GM23248 (cell line): ENCODE data around the gene KCNIP1. TPM values are rescaled to one million over a fixed set of nuclear protein-coding genes. Genes with fewer than 3 reads are reported as not detected.

Experiments
- DNase-seq: peaks from one replicate; pipeline ENCODE4 v3.0.0-alpha.2; 2015
- H2AFZ ChIP-seq: fragments of 200-600 bp; sonication (generic); 2 replicates; pipeline ENCODE4 v1.6.1; 2016; ENCODE audit warnings: antibody characterized with exemption
- H3F3A ChIP-seq: fragments of 200-600 bp; sonication (generic); 2 replicates; pipeline ENCODE4 v1.6.1; 2016; ENCODE audit warnings: mild to moderate bottlenecking, antibody characterized with exemption, mixed run types; ENCODE audit not compliant: insufficient read depth
- H3K27ac ChIP-seq: fragments of 200-600 bp; sonication (generic); 2 replicates; pipeline ENCODE4 v1.5.1; 2016; ENCODE audit warnings: mild to moderate bottlenecking
- H3K27me3 ChIP-seq: fragments of 200-600 bp; sonication (generic); replicated peaks from 2 replicates; pipeline ENCODE4 v1.6.1; 2016; ENCODE audit warnings: mild to moderate bottlenecking; ENCODE audit not compliant: insufficient read depth
- H3K36me3 ChIP-seq: fragments of 200-600 bp; sonication (generic); 2 replicates; pipeline ENCODE4 v1.6.1; 2016; ENCODE audit warnings: low read depth, mild to moderate bottlenecking
- H3K4me1 ChIP-seq: fragments of 200-600 bp; sonication (generic); 2 replicates; pipeline ENCODE4 v1.6.1; 2016; ENCODE audit warnings: mild to moderate bottlenecking; ENCODE audit not compliant: insufficient read depth
- H3K4me2 ChIP-seq: fragments of 200-600 bp; sonication (generic); one replicate; pipeline ENCODE4 v1.6.1; 2016; ENCODE audit warnings: mild to moderate bottlenecking; ENCODE audit not compliant: unreplicated experiment
- H3K4me3 ChIP-seq: fragments of 200-600 bp; sonication (generic); 2 replicates; pipeline ENCODE4 v1.5.1; 2016; ENCODE audit warnings: mild to moderate bottlenecking
- H3K79me2 ChIP-seq: fragments of 200-600 bp; sonication (generic); 2 replicates; pipeline ENCODE4 v1.6.1; 2016; ENCODE audit warnings: mild to moderate bottlenecking; ENCODE audit not compliant: insufficient read depth
- H3K9ac ChIP-seq: fragments of 200-600 bp; sonication (generic); 2 replicates; pipeline ENCODE4 v1.6.1; 2016; ENCODE audit warnings: mild to moderate bottlenecking
- H3K9me2 ChIP-seq: fragments of 200-600 bp; sonication (generic); 2 replicates; pipeline ENCODE4 v1.6.1; 2016; ENCODE audit warnings: mixed run types, mild to moderate bottlenecking, moderate library complexity; ENCODE audit not compliant: insufficient read depth
- H3K9me3 ChIP-seq: fragments of 200-600 bp; sonication (generic); one replicate; pipeline ENCODE4 v1.6.1; 2017; ENCODE audit warnings: low read depth
- H4K20me1 ChIP-seq: fragments of 200-600 bp; sonication (generic); 2 replicates; pipeline ENCODE4 v1.6.0; 2016; ENCODE audit not compliant: insufficient read depth
- EZH2 ChIP-seq: fragments of 200-600 bp; sonication (generic); IDR thresholded peaks from 2 replicates; pipeline ENCODE4 v1.6.1; 2018; ENCODE audit warnings: antibody characterized with exemption, mild to moderate bottlenecking; ENCODE audit not compliant: insufficient read depth, poor library complexity, severe bottlenecking
- EZH2phosphoT487 ChIP-seq: fragments of 200-600 bp; sonication (generic); IDR thresholded peaks from 2 replicates; pipeline ENCODE4 v1.6.1; 2018; ENCODE audit warnings: antibody characterized with exemption, moderate library complexity, mild to moderate bottlenecking, low read depth; ENCODE audit not compliant: insufficient read depth
- WGBS, 2 experiments: methylation state at CpG; one replicate each; pipeline ENCODE4 v1.1.6; 2015 to 2017; ENCODE audit warnings: low lambda C conversion rate in 2 of 2, low coverage in 1 of 2; ENCODE audit errors: missing lambda C conversion rate in 2 of 2; 5-methylcytosine and 5-hydroxymethylcytosine counted together
- in situ Hi-C: fragments of 300-500 bp; cut with MboI; formaldehyde crosslinking; loops from 2 replicates; pipeline ENCODE4 v1.15.0; 2020
- polyA plus RNA-seq: library from polyadenylated mRNA; unstranded; fragments of >200 nt; fragmentation: Nextera tagmentation; extraction: Ambion mirVana; gene quantifications from 2 replicates; pipeline ENCODE4 v1.2.1, GENCODE V29; 2016
- total RNA-seq: library from RNA; depleted of rRNA; stranded (reverse); fragments of >200 nt; shearing (Covaris generic); gene quantifications from 2 replicates; pipeline ENCODE4 v1.2.3, GENCODE V29; 2014

The KCNIP1 gene
- total and polyA plus RNA-seq, 2 experiments from 2014 or later, result not detected

DNA sequence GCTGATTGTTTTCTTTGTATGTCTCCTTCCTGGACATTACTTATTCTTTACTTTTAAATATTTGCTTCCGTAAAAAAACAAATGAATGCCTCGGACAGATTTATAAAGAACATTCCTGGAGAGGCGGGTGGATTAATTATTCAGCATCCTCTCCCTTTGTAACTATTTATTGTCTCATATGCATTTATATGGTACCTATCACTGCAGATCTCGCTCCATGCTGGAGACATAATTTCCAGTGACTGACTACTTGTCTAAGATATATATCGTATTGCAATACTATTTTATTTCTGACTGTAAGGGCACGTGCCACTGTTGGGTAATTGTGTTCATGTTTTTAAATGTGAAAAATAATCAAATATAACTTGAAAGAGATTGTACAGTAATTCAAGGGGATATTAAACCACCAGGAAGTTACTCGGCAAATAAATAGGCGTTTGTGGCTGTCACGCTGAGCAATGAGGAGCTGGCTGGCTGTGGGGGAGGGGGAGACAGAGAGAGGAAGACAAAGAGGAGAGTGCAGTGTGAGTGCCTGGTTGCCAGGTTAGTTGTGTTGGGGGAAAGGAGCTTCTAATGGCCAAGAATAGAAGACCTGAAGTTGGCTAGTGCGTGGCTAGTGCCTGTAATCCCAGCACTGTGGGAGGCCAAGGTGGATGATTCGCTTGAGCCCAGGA lies 147.9 kb downstream of the KCNIP1 start:
- no peak for TF ChIP-seq EZH2
- Histone ChIP-seq H3K9ac (no peak overlapping the region), H3K27me3 (peaks cover 4% of the 10 kb centered on the region), H3K9me3 (no peaks in the 10 kb centered on the region), H4K20me1 (no peaks in the 10 kb centered on the region), H3K4me2 (no peak overlapping the region), H3K79me2 (no peaks in the 10 kb centered on the region), H3K27ac (no peak overlapping the region), H2AFZ (no peak overlapping the region), H3K9me2 (no peaks in the 10 kb centered on the region), H3K4me3 (no peak overlapping the region), H3F3A (no peaks in the 10 kb centered on the region), H3K36me3 (no peaks in the 10 kb centered on the region), H3K4me1 (no peaks in the 10 kb centered on the region)
- DNase-seq, result no peak
- WGBS, 2 experiments, result 60 to 63% methylated on average over 11 of the region's 11 CpGs
- in situ Hi-C loops, result no loop called here

DNA sequence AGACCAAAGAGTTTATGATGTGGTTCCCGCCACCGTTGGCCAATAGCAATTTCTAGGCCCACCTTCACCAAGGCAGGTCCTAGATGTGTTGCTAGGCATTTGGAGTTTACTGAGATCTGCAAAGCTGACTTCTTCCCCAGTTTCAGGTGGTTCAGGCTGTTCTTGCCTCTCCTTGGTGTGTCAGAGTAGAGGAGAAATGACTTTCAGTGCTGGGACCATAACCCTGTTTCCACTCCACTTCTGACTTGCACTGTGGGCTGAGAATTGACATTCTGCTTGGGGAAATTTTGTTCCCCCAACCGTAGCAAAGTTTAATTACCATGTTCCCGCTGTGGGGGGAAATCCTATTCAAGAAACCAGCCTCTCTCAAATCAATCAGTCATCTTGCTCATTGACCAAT lies 151.7 kb downstream of the KCNIP1 start:
- WGBS, 2 experiments, result 67 to 73% methylated on average over 4 of the region's 4 CpGs
- Histone ChIP-seq H3K4me3 (no peak overlapping the region), H3K9me3 (no peaks in the 10 kb centered on the region), H3K9me2 (no peaks in the 10 kb centered on the region), H4K20me1 (no peaks in the 10 kb centered on the region), H3K27me3 (peaks cover 3% of the 10 kb centered on the region), H3K4me1 (no peaks in the 10 kb centered on the region), H3F3A (no peaks in the 10 kb centered on the region), H2AFZ (no peak overlapping the region), H3K9ac (no peak overlapping the region), H3K4me2 (no peak overlapping the region), H3K27ac (no peak overlapping the region), H3K79me2 (no peaks in the 10 kb centered on the region), H3K36me3 (no peaks in the 10 kb centered on the region)
- in situ Hi-C loops, result no loop called here
- no peak for TF ChIP-seq EZH2
- no peak for TF ChIP-seq EZH2phosphoT487
- no peak for DNase-seq

DNA sequence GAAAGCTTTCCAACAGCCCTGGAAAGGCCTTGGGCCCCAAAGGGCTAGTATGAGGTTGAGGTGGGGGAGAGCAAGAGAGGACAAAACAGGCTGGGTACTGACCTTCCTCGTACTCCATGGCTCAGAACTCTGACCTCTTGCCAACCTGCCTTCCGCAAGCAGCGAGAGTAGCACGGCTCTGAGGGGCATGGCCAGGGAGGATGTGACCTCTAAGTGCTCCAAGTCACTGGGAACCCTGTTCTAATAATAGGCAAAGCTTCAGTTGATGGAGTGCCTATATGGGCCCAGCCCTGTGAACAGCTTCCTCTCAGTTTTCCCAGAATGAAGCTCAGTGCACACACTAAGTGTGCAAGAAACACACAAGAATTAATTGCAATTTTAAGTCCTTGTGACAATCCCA lies 152.1 kb downstream of the KCNIP1 start:
- Histone ChIP-seq H3K9ac (no peak overlapping the region), H3K27me3 (peaks cover 3% of the 10 kb centered on the region; the same call in 1 of the 2 replicates), H2AFZ (no peak overlapping the region), H4K20me1 (no peaks in the 10 kb centered on the region), H3K4me3 (no peak overlapping the region), H3K27ac (no peak overlapping the region), H3K4me1 (no peaks in the 10 kb centered on the region), H3K36me3 (no peaks in the 10 kb centered on the region), H3F3A (no peaks in the 10 kb centered on the region), H3K9me3 (no peaks in the 10 kb centered on the region), H3K4me2 (no peak overlapping the region), H3K9me2 (no peaks in the 10 kb centered on the region), H3K79me2 (no peaks in the 10 kb centered on the region)
- in situ Hi-C loops, result no loop called here
- no peak for TF ChIP-seq EZH2phosphoT487
- no peak for TF ChIP-seq EZH2
- no peak for DNase-seq
- 65 to 67% methylated on average over 4 of the region's 4 CpGs for WGBS, 2 experiments

DNA sequence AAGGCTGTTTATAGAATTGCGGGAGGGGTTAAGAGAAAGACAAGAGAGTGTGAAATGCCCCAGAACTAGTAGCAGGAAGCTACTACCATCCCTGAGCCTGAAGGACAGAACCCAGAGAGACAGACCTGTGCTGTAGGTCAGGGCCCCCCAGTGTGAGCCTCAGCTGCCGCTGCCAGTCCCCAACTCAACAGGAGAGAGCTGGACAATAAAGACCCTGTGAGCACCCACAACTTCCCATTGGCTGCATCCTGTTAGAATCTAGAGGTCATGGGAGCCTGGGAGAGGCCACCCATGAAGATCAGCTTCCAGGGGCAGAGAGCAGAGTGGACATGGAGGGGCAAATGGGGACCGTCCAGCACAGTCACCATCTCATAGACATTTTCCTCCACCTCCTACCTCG lies 152.5 kb downstream of the KCNIP1 start:
- Histone ChIP-seq H3K4me1 (no peaks in the 10 kb centered on the region), H3K9ac (no peak overlapping the region), H3K27ac (no peak overlapping the region), H3F3A (no peaks in the 10 kb centered on the region), H3K79me2 (no peaks in the 10 kb centered on the region), H3K4me2 (no peak overlapping the region), H3K4me3 (no peak overlapping the region), H3K27me3 (peaks cover 3% of the 10 kb centered on the region; the same call in 1 of the 2 replicates), H3K9me3 (no peaks in the 10 kb centered on the region), H4K20me1 (no peaks in the 10 kb centered on the region), H2AFZ (no peak overlapping the region), H3K9me2 (no peaks in the 10 kb centered on the region), H3K36me3 (no peaks in the 10 kb centered on the region)
- in situ Hi-C loops, result no loop called here
- DNase-seq, result no peak
- 50 to 52% methylated on average over 4 of the region's 4 CpGs for WGBS, 2 experiments
- TF ChIP-seq EZH2phosphoT487 (no peak), EZH2 (no peak)

DNA sequence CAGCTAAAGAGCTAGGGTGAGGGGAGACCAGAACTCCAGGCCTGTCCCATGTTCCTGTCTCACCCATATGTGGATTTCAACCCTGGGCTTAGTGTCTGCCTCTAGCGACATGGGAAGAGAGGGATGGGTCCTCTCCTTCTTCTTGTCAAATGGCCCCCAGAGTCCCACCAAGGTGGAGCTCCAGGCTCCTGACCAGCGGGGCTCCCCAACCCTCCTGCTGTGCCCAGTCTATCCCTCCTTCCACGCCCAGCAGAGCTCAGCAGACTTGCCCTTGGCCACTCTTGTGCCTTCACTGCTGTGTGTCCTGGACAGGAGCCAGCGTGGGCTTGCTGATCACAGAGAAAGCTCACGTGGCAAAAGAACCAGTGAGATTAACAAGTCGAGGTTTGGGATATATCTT lies 156.7 kb downstream of the KCNIP1 start:
- Histone ChIP-seq H3K9me3 (no peaks in the 10 kb centered on the region), H3K79me2 (no peaks in the 10 kb centered on the region), H3F3A (no peaks in the 10 kb centered on the region), H3K27ac (no peak overlapping the region), H3K4me1 (no peaks in the 10 kb centered on the region), H3K36me3 (no peaks in the 10 kb centered on the region), H3K9me2 (no peaks in the 10 kb centered on the region), H3K4me2 (no peak overlapping the region), H4K20me1 (no peaks in the 10 kb centered on the region), H2AFZ (no peak overlapping the region), H3K9ac (no peak overlapping the region), H3K27me3 (peaks cover 7% of the 10 kb centered on the region), H3K4me3 (no peak overlapping the region)
- no peak for DNase-seq
- 24 to 26% methylated on average over 6 of the region's 6 CpGs for WGBS, 2 experiments
- TF ChIP-seq EZH2, result no peak
- no peak for TF ChIP-seq EZH2phosphoT487
- in situ Hi-C loops, result no loop called here
